ENCODE results near the gene GPR160.

Gene GPR160

DNA sequence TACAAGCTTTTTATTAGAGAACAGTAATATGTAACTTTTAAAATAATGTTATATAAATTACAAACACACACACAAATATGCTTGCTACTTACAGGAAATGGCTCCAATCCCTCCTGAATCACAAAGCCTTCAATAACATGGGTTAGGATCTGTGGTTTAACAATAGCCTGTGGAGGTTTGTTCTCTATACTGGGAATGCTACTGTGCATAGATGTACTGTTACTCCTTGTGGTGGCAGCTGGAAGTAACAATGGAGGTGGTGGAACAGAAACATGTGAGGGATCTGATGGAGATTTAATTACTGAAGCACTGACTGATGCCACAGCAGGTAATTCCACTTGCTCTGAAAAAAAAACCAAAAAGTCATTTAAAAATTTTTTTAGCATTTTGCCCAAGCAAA lies 79.3 kb downstream of the GPR160 start:
- DNase-seq, result peak in 1 of 3 donors; percentile 8

DNA sequence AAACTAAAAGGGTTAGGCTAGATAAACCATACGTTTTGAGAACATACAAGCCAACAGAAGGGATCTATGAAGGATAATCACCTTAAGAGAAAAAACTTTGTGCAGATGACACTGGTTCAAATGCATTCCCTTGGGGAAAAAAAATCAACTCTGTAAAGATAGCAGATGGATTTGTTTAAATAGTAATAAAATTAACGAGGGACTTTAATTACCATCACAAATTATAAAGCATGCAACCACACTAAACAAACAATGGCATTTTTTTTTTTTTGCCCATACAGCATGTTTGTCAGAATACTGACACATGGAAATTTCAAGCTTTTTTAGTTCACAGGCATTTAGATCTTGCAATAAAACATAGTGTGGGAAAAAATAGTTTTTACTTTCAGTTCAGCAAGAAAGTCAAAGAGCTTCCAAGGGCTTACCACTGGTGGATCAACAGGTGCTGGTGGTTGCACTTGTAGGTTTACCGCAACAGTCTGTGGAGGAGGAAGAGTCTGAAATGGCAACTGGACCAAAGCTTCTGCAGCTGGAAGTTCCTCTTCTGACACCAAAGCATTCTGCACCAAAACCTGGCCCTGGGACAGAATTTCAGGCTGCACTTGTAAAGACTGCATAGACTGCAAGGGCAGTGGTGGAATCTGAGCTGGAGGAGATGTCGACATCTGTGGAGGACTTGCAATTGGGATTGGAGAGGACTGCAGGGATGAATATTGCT lies 90.6 kb downstream of the GPR160 start:
- DNase-seq, result no peak

DNA sequence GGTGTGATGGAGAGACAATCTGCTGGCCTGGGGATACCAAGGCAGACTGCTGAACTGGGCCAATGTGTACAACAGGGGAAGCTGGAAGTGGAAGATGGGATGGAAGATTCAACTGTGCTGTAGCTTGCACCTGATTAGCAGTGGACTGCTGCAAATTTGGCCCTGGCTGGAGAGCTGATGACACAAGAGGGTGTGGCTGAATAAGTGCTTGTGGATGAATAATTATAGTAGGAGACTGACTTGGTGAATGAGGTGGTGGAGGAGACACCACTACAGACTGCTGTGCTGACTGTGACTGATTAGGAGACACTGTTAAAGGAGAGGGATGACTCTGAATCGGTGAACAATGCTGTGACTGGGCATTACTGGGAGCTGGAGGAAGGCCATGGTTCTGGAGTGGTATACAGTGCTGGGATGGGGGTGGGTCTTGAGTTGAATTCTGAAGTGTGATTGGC lies 91.2 kb downstream of the GPR160 start:
- peak; percentile 13 to 29 (median 17) for DNase-seq

DNA sequence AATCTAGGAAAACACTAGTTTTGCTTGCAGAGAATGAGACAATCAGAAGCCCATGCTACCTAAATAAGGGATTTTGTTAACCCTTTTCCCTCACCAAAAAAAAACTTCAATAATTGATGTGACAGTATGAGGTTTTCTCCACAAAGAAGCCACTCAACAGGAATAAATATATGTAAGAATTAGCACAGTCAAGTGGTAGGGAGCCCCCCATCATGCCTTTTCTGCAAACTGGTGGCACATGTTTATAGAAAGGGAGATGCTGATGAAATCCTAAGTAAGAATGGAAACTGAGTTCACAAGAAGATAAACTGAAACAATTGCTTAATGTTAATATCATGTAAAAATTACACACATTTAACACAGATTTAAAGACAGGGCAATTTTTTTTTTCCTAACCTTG lies 92.7 kb downstream of the GPR160 start:
- DNase-seq, result no peak

DNA sequence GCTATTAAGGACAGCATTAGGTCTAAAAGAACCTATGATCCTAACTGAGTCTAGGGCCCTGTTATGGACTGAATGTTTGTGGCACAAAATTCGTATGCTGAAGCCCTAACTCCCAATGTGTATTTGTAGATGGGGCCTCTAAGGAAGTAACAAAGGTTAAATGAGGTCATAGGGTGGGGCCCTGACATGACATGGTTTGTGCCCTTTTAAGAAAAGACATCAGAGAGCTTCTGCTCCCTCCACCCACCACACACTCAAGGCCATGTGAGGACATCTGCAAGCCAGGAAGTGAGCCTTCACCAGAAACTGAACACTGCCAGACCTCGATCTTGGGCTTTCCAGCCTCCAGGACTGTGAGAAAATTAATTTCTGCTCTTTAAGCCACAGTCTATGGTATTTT lies 94.5 kb downstream of the GPR160 start:
- peak; percentile 14 to 29 (median 15) for DNase-seq

All from suppressor macrophage treated with lipopolysaccharide for 1 hour (primary cell).